NCI-H226 (cell line): ENCODE results near the gene MGARP.
"Not testable (repeated sequence)": the region's sequence is repeated elsewhere in the genome, so short reads cannot be mapped to it uniquely, and the experiment has no call there.

ENCODE experiments used
- DNase-seq: peaks from one replicate; pipeline ENCODE4 v3.0.0-alpha.2; 2015

MGARP gene

GRCh38 chr4:139279760-139280620 is at the start of gene MGARP:
TSS of gene MGARP (minus strand) at chr4:139280225. CDS start at chr4:139280158, 67 bp downstream.
- DNase-seq: peak; percentile 24

DNA sequence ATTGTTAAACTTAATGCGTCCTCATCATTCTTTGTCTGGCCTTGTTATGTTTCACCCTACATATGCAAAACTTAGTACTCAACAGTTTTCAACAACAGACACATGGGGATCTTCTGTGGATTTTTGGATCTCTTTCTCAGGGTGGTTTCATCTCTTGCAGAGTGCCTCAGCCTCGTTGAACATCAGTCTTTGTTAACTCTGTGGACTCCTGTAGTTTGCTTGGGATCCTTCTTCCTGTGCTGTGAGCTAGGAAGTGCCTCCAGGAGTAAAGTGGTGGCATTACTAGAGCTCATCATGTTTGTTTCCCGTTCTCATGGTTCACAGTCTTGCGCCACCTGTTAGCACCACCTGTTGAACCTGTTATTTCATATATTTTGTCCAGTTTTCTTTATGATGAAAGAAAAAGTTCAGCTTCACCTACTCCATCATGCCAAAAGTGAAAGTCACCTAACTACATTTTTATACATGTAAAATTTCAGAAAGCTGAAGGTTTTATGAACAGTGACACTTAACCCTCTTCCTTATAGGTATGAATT is 49.7 kb upstream of the MGARP start:
- DNase-seq: no peak

DNA sequence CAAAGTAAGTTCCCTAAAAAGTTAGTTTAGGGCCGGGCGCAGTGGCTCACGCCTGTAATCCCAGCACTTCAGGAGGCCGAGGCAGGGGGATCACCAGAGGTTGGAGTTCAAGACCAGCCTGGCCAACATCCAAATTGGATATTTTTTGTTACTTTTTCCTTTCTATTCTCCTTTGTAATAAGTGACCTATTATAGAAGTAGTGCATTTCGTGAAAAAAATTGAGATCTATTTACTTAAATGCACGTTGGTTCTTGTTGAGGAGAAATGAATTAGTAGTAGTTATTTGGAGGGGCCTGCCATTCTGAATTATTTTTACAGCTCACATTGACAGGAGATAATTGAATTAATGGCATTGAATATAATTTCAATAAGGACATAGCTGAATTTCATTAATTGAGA is 44.6 kb upstream of the MGARP start:
- DNase-seq: no peak

- DNase-seq: not testable (repeated sequence)
These were observed 42.5 kb upstream of the MGARP start for GRCh38 chr4:139322541-139322940.

- not testable (repeated sequence) for DNase-seq
These were observed 42.0 kb upstream of the MGARP start for GRCh38 chr4:139322070-139322469.

- DNase-seq: no peak
These were observed 39.5 kb upstream of the MGARP start for GRCh38 chr4:139319571-139319970.

DNA sequence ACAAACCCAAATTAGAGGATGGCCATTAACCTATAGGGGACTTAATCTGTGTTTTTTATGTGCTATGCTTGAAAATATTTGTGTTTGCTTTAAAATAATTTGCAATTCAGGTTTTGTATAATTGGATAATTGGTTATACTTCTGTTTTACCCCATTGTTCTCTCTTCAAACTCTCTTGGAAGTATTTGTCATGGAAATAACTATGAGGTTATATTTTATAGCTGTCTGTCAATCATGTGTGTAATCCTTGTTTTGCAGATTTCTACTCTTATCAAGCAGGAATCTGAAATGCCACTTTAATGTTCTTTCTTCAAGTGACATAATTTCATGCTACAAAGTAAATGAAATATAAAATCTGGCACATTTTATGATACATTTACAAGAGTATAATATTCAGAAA is 37.6 kb upstream of the MGARP start:
- no peak for DNase-seq

GRCh38 chr4:139316733-139317132 is 36.7 kb upstream of the MGARP start:
- DNase-seq: no peak

- no peak for DNase-seq
These were observed 35.2 kb upstream of the MGARP start for GRCh38 chr4:139315221-139315675.

DNA sequence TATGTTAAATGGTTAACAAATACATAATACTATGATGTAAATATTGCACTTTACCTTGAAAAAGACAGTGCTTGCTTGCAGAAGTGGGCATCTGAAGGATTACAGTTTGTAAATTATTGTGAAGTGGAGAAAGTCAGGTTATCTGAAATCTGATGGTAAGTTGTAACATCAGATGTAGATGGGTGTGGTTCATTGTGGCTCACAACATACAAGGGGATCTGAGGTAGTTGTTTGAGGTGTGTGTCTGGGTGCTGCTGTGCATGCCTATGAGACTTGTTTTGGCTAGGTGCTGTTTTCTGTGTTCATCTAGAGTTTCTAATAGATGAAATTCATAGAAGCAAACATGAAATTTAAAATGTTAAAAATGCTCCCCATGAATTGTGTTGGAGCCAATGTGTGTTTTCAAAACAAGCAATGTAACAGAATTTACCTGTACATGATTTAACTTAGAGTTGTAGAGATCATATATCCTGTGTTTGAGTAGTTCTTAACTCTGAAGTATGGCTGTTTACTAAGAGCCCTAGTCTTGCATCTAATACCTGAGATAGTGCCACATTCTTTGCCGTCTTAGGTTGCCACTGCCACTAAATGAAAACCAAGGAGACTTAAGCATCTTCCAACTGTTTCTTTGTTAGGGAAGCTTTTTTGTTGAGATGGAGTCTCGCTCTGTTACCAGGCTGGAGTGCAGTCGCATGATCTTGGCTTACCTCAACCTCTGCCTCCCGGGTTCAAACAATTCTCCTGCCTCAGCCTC is 34.2 kb upstream of the MGARP start:
- no peak for DNase-seq

- DNase-seq: not testable (repeated sequence)
These were observed 33.4 kb upstream of the MGARP start for GRCh38 chr4:139313414-139313813.

- DNase-seq: no peak
These were observed 32.7 kb upstream of the MGARP start for GRCh38 chr4:139312552-139313332.

DNA sequence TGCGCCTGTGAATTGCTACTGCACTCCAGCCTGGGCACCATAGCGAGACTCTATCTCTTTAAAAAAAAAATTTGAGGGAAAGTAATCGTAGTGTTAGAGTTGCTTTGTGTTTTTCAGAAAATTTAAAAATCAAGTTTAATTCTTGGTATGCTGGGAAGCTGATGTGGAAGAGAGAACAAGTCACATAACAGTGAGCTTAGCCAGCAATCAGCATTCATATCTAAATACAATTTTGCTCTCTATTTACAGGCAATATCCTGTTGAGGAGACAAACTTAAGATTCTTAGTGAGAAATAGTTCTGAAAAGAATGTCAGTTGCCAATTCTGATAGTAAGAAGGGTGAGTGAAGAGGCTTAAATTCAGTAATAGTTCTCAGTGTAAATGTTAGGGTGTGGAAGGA is 31.9 kb upstream of the MGARP start:
- no peak for DNase-seq

- DNase-seq: no peak
These were observed 24.9 kb upstream of the MGARP start for GRCh38 chr4:139304920-139305319.

DNA sequence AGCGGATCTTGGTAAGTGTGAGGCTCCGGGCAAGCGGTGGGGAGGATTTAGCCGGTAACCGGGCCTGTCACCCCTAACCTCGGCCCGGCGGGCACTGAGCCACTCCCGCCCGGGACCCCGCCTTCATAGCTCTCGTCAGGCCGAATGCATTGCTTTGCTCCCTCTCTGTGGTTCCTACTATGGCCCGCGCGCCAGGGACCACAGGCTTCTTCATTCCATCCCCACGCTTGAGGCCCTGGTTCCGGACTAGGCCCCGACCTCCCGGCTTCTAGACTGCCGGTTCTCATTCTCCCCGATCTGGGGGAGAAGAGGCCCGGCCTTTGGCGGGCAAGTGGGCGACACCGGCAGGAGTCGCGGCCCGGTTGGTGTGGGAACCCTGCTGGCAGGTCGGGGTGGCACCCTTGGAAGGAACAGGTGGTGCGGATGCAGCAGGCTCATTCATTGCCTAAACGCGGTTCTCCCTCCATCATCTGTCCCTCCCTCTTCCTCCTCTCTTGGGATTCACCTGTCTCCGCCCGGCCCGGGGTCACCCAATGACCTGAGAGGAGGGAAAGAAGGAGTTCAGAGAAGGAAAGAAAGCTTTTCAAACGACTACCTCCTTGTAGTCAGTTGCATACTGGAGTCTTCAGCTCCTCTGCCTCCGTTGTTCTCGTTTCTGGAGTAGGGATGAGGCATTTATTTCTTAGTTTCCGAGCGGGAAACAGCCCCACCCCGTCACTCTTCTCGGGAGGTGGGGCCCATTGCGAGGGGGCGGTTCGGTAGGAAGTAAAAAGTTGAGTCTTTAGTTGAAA is 22.0 kb upstream of the MGARP start, which contains the start of gene NDUFC1:
TSS of gene NDUFC1 (minus strand) at position 657 of the 791 bp plus-strand sequence. CDS start 6,679 bp downstream, outside the sequence.
- peak; percentile 39 for DNase-seq

- DNase-seq: peak; percentile 97
These were observed 21.2 kb upstream of the MGARP start, which contains the start of gene NAA15 for GRCh38 chr4:139301113-139301820. TSS of gene NAA15 (plus strand) at chr4:139301505. CDS start at chr4:139301778, 273 bp downstream.

GRCh38 chr4:139300431-139301112 is 20.5 kb upstream of the MGARP start:
- peak; percentile 7 for DNase-seq

GRCh38 chr4:139299536-139299935 is 19.5 kb upstream of the MGARP start:
- no peak for DNase-seq

GRCh38 chr4:139297001-139297410 is 17.0 kb upstream of the MGARP start:
- no peak for DNase-seq

GRCh38 chr4:139295942-139296299 is 15.9 kb upstream of the MGARP start:
- no peak for DNase-seq
